Measurements from ENCODE around the gene SYT15.
"Not testable (repeated sequence)": the region's sequence is repeated elsewhere in the genome, so short reads cannot be mapped to it uniquely, and the experiment has no call there.

SYT15 gene

DNA sequence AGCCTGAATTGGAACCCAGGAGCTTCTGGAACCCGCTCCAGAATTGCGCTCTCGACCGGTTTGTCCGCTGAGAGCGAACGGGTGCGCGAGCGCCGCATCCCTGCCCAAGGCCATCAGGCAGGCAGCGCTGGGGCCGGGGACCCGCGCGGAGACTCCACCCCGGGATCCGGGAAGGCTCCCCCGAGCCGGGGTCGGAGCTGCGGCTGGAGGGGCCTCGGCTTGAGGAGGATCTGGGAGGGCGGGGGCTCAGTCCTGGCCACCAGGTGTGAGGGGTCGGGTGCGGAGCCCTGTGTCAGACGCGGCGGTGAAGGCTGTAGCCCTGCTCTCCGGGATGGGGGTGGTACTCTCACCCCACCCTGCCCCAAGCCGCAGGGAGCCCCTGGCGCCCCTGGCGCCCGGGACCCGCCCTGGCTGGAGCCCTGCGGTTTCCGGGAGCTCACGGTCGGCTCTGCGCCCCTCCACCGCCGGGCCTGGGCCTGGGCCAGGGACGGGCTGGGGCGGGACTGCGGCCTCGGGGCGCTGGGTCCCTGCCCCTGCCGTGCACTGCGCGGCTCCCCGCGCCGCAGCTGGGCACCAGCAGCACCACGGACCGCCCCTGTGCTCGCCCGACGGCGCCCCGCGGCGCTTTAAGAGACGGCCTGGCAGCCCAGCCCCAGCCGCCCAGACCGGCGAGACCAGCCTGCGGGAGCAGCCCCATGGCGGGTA, at the start of gene SYT15:
Gene SYT15 (plus strand): TSS at position 655 of the 705 bp plus-strand sequence. CDS start 41 bp downstream, at position 696.
- TF ChIP-seq CTCF (IDR thresholded peaks at IDR 0.05) = not testable (repeated sequence)

- no peak for TF ChIP-seq CTCF (IDR thresholded peaks at IDR 0.05)
Observed at GRCh38 chr10:46530249-46531186, 48.4 kb upstream of the SYT15 start.

DNA sequence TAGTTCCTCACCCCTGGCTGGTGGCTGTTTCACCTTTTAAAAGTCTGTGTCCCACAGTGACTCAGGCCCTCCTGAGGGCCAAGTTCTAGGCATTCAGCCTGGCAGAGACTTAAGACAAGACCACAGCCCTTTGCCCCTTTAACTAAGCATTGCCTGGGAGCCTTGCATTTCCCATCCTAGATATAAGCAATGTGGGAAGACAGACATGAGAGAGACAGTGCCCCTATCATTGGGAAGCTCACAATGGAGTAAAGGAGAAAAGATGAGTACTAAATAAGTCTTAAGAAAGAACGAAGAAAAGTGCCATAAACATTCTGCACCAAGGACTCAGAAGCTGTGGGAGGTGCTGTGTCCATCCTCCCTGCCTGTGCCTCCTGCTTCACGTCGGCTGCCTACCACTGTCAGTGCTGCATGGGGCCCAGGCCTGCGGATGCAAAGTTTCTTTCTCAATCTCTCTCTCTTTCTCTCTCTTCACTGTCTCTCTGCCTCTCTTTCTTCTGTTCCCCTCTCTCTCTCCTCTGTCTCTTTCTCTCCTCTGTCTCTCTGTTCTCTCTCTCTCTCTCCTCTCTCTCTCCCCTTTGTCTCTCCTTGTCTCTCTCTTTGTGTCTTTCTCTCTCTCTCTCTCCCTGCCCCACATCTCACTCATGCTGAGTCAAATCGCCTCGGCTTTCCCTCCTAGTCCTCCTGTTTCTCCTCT, 44.0 kb upstream of the SYT15 start:
- TF ChIP-seq CTCF (IDR thresholded peaks at IDR 0.05) = no peak

GRCh38 chr10:46536171-46536570, 42.8 kb upstream of the SYT15 start:
- TF ChIP-seq CTCF (IDR thresholded peaks at IDR 0.05) = no peak

GRCh38 chr10:46536781-46537180, 42.1 kb upstream of the SYT15 start:
- TF ChIP-seq CTCF (IDR thresholded peaks at IDR 0.05) = no peak

DNA sequence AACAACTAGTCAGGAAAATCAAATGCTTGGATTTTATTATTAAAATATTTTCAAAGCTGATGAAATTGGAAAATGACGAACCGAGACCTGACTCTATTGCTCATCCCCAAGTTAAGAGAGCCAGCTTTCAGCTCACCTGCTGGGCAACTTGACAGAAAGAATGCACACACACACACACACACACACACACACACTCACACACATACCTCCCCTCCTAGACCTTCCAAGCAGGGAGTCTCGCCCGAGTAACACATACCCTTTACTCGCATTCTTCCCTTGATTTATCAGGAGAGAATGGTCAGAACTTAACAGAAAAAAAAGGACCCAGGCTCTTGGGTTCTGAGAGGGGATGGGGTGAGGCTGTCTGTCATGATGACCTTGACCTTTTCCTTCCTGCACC, 41.6 kb upstream of the SYT15 start:
- TF ChIP-seq CTCF (IDR thresholded peaks at IDR 0.05) = no peak

DNA sequence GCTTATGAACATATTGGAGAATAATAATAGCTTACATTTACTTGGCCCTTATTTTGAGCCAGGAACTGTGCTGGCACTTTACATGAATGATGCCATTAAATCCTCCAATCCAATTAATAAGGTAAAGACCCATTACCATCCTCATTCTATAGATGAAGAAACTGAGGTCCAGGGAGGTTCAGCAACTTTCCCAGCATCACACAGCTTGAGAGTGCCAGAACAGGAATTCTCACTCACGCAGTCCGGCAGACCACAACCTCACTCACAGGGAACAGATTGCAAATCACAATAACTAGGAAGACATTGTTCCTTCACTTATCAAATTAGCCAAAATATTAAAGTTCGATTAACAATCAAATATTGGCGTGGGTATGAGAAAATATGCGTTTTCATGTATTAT, 40.8 kb upstream of the SYT15 start:
- TF ChIP-seq CTCF (IDR thresholded peaks at IDR 0.05) = no peak
